Fibroblast of lung (primary cell): ENCODE results near the gene MACROD2. TPM values are rescaled to one million over a fixed set of nuclear protein-coding genes. Genes with fewer than 3 reads are reported as not detected.

Source experiments
- DNase-seq, 2 donors: peaks; one replicate each; pipeline versions ENCODE4 v3.0.0 to v3.0.0-alpha.2; 2010; ENCODE audit warnings: low read depth in 2 of 2
- H2AFZ ChIP-seq: 2 replicates; pipeline ENCODE4 v1.5.1; 2012; ENCODE audit warnings: low read length, control low read depth, inconsistent platforms
- H3K27ac ChIP-seq: 2 replicates; pipeline ENCODE4 v1.5.1; 2011; ENCODE audit warnings: low read length, control low read depth; ENCODE audit not compliant: insufficient read depth
- H3K27me3 ChIP-seq: 2 replicates; pipeline ENCODE4 v1.5.1; 2011; ENCODE audit warnings: mild to moderate bottlenecking, low read length; ENCODE audit not compliant: control insufficient read depth, insufficient read depth
- H3K36me3 ChIP-seq: 2 replicates; pipeline ENCODE4 v1.5.1; 2011; ENCODE audit warnings: low read length; ENCODE audit not compliant: control insufficient read depth, insufficient read depth
- H3K4me1 ChIP-seq: 2 replicates; pipeline ENCODE4 v1.5.1; 2011; ENCODE audit warnings: low read length; ENCODE audit not compliant: control insufficient read depth, insufficient read depth; ENCODE audit errors: extremely low read depth
- H3K4me2 ChIP-seq: 2 replicates; pipeline ENCODE4 v1.5.1; 2011; ENCODE audit warnings: low read length, control low read depth; ENCODE audit not compliant: insufficient read depth; ENCODE audit errors: extremely low read depth
- H3K4me3 ChIP-seq, 4 experiments: fragments of 200-600 bp in 1 of 4; sonication (generic) in 1 of 4; replicated peaks in 1 of 4; 2 replicates each; pipeline ENCODE4 v1.5.1; 2011 to 2016; ENCODE audit warnings: low read length in 4 of 4, low read depth in 3 of 4, mild to moderate bottlenecking in 3 of 4, control low read depth in 2 of 4, inconsistent platforms in 1 of 4, mixed read lengths in 1 of 4; ENCODE audit not compliant: insufficient read depth in 1 of 4; ENCODE audit errors: control extremely low read depth in 1 of 4
- H3K79me2 ChIP-seq: 2 replicates; pipeline ENCODE4 v1.5.1; 2012; ENCODE audit warnings: mild to moderate bottlenecking, low read length, inconsistent platforms; ENCODE audit not compliant: control insufficient read depth, insufficient read depth
- H3K9ac ChIP-seq: 2 replicates; pipeline ENCODE4 v1.5.1; 2011; ENCODE audit warnings: mild to moderate bottlenecking, low read length, control low read depth; ENCODE audit not compliant: insufficient read depth
- H3K9me3 ChIP-seq: 2 replicates; pipeline ENCODE4 v1.5.1; 2012; ENCODE audit warnings: low read depth, low read length; ENCODE audit not compliant: control insufficient read depth, insufficient read depth
- H4K20me1 ChIP-seq: 2 replicates; pipeline ENCODE4 v1.5.1; 2011; ENCODE audit warnings: low read length; ENCODE audit not compliant: control insufficient read depth, insufficient read depth; ENCODE audit errors: extremely low read depth
- CTCF ChIP-seq, 2 donors: IDR thresholded peaks in 1 of 2; conservative IDR thresholded peaks in 1 of 2; 1 replicate in 1 of 2; 2 replicates in 1 of 2; pipeline ENCODE4 v1.5.1; 2011 to 2012; ENCODE audit warnings: low read length in 2 of 2, control low read depth in 1 of 2, inconsistent platforms in 1 of 2, low read depth in 1 of 2, mild to moderate bottlenecking in 1 of 2
- EZH2 ChIP-seq: IDR thresholded peaks from 2 replicates; pipeline ENCODE4 v1.5.1; 2012; ENCODE audit warnings: low read length, control low read depth, mild to moderate bottlenecking; ENCODE audit errors: missing control alignments
- polyA plus RNA-seq, 2 donors: library from polyadenylated mRNA; depleted of rRNA in 1 of 2; stranded (reverse) in 1 of 2; unstranded in 1 of 2; fragments of >200 nt; gene quantifications; 2 replicates each; pipeline ENCODE4 v1.2.1, GENCODE V29; 2011 to 2012; ENCODE audit warnings: missing spikeins in 1 of 2
- total RNA-seq: library from RNA; depleted of rRNA; stranded (reverse); fragments of >200 nt; gene quantifications from 2 replicates; pipeline ENCODE4 v1.2.1, GENCODE V29; 2014

The MACROD2 gene
- total and polyA plus RNA-seq, 2 donors (not counting 1 experiment from before 2014, with no cell fraction given): 0.54 to 1.7 TPM

- no peak overlapping the region for H3K4me2 ChIP-seq
- H3K79me2 ChIP-seq: no peaks in the 10 kb centered on the region
- H3K27me3 ChIP-seq: no peaks in the 10 kb centered on the region
- H3K27ac ChIP-seq: no peak overlapping the region
- no peaks in the 10 kb centered on the region for H4K20me1 ChIP-seq
- H3K9me3 ChIP-seq: no peaks in the 10 kb centered on the region
- no peak overlapping the region for H3K4me3 ChIP-seq
- H2AFZ ChIP-seq: no peak overlapping the region
- H3K9ac ChIP-seq: no peak overlapping the region
- TF ChIP-seq CTCF (conservative IDR thresholded peaks at IDR 0.05 in 1 of 2, IDR thresholded peaks at IDR 0.05 in 1 of 2; ENCODE audit: low read depth in 1 of 2, low read length in 2 of 2): no peak
- no peak for TF ChIP-seq EZH2
- no peaks in the 10 kb centered on the region for H3K36me3 ChIP-seq
- DNase-seq: no peak
- no peaks in the 10 kb centered on the region for H3K4me1 ChIP-seq
Observed at GRCh38 chr20:14723614-14724013, 728.3 kb downstream of the MACROD2 start.

- Histone ChIP-seq H3K27me3 (no peaks in the 10 kb centered on the region), H2AFZ (no peak overlapping the region), H3K9me3 (no peaks in the 10 kb centered on the region), H3K4me2 (no peak overlapping the region), H4K20me1 (no peaks in the 10 kb centered on the region), H3K36me3 (no peaks in the 10 kb centered on the region), H3K9ac (no peak overlapping the region), H3K4me1 (no peaks in the 10 kb centered on the region), H3K79me2 (no peaks in the 10 kb centered on the region), H3K27ac (no peak overlapping the region), H3K4me3 (no peak overlapping the region)
- no peak for TF ChIP-seq CTCF (conservative IDR thresholded peaks at IDR 0.05 in 1 of 2, IDR thresholded peaks at IDR 0.05 in 1 of 2; ENCODE audit: low read depth in 1 of 2, low read length in 2 of 2)
- no peak for TF ChIP-seq EZH2
- no peak for DNase-seq
Observed at GRCh38 chr20:14724036-14724435, 728.7 kb downstream of the MACROD2 start.

GRCh38 chr20:14724468-14724867 is 729.2 kb downstream of the MACROD2 start:
- Histone ChIP-seq H3K9me3 (no peaks in the 10 kb centered on the region), H3K9ac (no peak overlapping the region), H3K79me2 (no peaks in the 10 kb centered on the region), H3K36me3 (no peaks in the 10 kb centered on the region), H3K27ac (no peak overlapping the region), H3K4me3 (no peak overlapping the region), H3K4me1 (no peaks in the 10 kb centered on the region), H2AFZ (no peak overlapping the region), H3K4me2 (no peak overlapping the region), H4K20me1 (no peaks in the 10 kb centered on the region), H3K27me3 (no peaks in the 10 kb centered on the region)
- DNase-seq: no peak
- TF ChIP-seq CTCF (conservative IDR thresholded peaks at IDR 0.05 in 1 of 2, IDR thresholded peaks at IDR 0.05 in 1 of 2; ENCODE audit: low read depth in 1 of 2, low read length in 2 of 2): no peak
- TF ChIP-seq EZH2: no peak
